Heart left ventricle (tissue), 16 donors: ENCODE measurements around the gene MPDU1. TPM values are rescaled to one million over a fixed set of nuclear protein-coding genes. Genes with fewer than 3 reads are reported as not detected.

Experiments used
- ATAC-seq, 4 donors: fragments of 200-7000 bp; cut with Tn5 transposase; one replicate each; pipeline ENCODE4 v1.9.1; 2020 to 2022; ENCODE audit warnings: moderate library complexity in 4 of 4, mild to moderate bottlenecking in 3 of 4, moderate number of reproducible peaks in 1 of 4
- DNase-seq, 5 donors: peaks; one replicate each; pipeline ENCODE4 v3.0.0-alpha.2; 2020
- H3K27ac ChIP-seq, 12 donors: fragments of 200-600 bp; sonication (generic) in 4 of 12; one replicate each; pipeline versions ENCODE4 v1.5.0 to v1.8.0; 2016 to 2022; ENCODE audit warnings: mild to moderate bottlenecking in 2 of 12
- H3K27me3 ChIP-seq, 9 donors: fragments of 200-600 bp; sonication (generic) in 2 of 9; one replicate each; pipeline versions ENCODE4 v1.5.1 to v1.8.0; 2016 to 2022; ENCODE audit warnings: mild to moderate bottlenecking in 3 of 9
- H3K36me3 ChIP-seq, 9 donors: fragments of 200-600 bp; sonication (generic) in 2 of 9; one replicate each; pipeline versions ENCODE4 v1.5.0 to v1.8.0; 2018 to 2022; ENCODE audit warnings: mild to moderate bottlenecking in 2 of 9
- H3K4me1 ChIP-seq, 12 donors: fragments of 200-600 bp; sonication (generic) in 4 of 12; one replicate each; pipeline versions ENCODE4 v1.5.0 to v1.8.0; 2016 to 2022; ENCODE audit warnings: mild to moderate bottlenecking in 3 of 12
- H3K4me3 ChIP-seq, 12 donors: fragments of 200-600 bp; sonication (generic) in 4 of 12; one replicate each; pipeline versions ENCODE4 v1.5.0 to v1.8.0; 2017 to 2022; ENCODE audit warnings: mild to moderate bottlenecking in 9 of 12, moderate library complexity in 4 of 12
- H3K9me3 ChIP-seq, 12 donors: fragments of 200-600 bp; sonication (generic) in 4 of 12; one replicate each; pipeline versions ENCODE4 v1.5.0 to v1.8.0; 2016 to 2022; ENCODE audit warnings: mild to moderate bottlenecking in 1 of 12
- POLR2A ChIP-seq, 2 donors: fragments of 450-650 bp; IDR thresholded peaks; one replicate each; pipeline ENCODE4 v1.6.1; 2017; ENCODE audit warnings: antibody characterized with exemption in 2 of 2, mild to moderate bottlenecking in 2 of 2, moderate library complexity in 2 of 2
- WGBS, 4 donors: extraction: QIAGEN DNeasy Blood & Tissue Kit in 2 of 4; methylation state at CpG; one replicate each; pipeline versions ENCODE4 v1.1.5 to v1.1.7; 2013 to 2018; 5-methylcytosine and 5-hydroxymethylcytosine counted together
- intact Hi-C, 10 donors: fragments of 100-400 bp; cut with DNase I; formaldehyde crosslinking; loops; one replicate each; pipeline versions ENCODE4 v1.11.1 to v1.14.2; 2022
- polyA plus RNA-seq, 2 donors: library from polyadenylated mRNA; stranded (reverse); fragments of 200-250 nt; gene quantifications; one replicate each; pipeline ENCODE4 v1.2.3, GENCODE V29; 2013
- total RNA-seq, 9 donors: library from RNA; depleted of rRNA in 2 of 9; stranded (reverse); fragments of >200 nt in 2 of 9; fragmentation: NEBNext Ultra II Directional in 3 of 9; extraction: Animal tissue kit (Norgen Biotek cat#: 25700) in 3 of 9; gene quantifications; one replicate each; pipeline versions ENCODE4 v1.1.0 to v1.2.4, GENCODE V29; 2016 to 2023
- TF ChIP-seq, protein P1 (sequence below), 12 donors: fragments of 200-600 bp; sonication (generic) in 4 of 12; IDR thresholded peaks; one replicate each; pipeline versions ENCODE4 v1.5.0 to v1.8.0; 2018 to 2022; ENCODE audit warnings: antibody characterized with exemption in 12 of 12, mild to moderate bottlenecking in 5 of 12
- donor health status: ischemic (EF 13 %, LVEDD 7.1; RV severe dilation, severe dysfunction).
- donor health status: healthy with polysubstance abuse.
- donor health status: DM: no; HTN: yes; CAD: no.
- donor health status: DM: no; HTN: no; CAD: no.
- donor health status: ischemic (EF 25% LVEDD 6.9; RV normal size, moderate dysfunction).
- donor health status: ischemic (EF 25% LVEDD 5.7; RV mildly dilated, moderate dysfunction).
- donor health status: healthy.
- donor health status: DM: yes; HTN: yes; CAD: no.
- donor health status: ischemic (EF 35%, LVEDD 5.7; RV mildly dilated, moderate dysfunction).
- donor health status: nonischemic (EF 11% LVEDD 7.7; RV severe dilation, severe dysfunction).
- donor health status: DM: yes; HTN: yes; CAD: no.
- donor health status: PGD.
- donor health status: ischemic (EF 29% LVEDD 5.4; RV normal size, mild dysfunction).
- donor health status: nonischemic (EF 23%, LVEDD 6.1; RV moderate dilation, normal function).

MPDU1 gene
- total and polyA plus RNA-seq, 11 donors = 18.4 to 106 (median 33.3) TPM

DNA sequence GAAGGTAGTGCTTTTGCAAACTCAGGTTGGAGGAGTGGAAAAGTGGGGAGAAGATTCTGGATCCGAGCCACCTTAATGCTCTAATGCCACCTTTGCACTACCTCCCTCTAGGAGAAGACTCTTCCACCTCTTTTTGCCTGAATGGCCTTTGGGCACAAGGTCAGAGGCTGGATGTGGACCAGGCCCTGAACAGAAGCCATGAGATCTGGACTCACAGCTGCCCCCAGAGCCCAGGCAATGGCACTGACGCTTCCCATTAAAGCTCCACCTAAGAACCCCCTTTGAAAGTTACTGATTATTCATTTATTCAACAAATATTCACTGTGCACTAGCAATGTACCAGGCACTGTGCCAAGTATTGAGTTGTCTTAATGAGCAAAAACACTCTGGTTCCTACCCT is 49.4 kb downstream of the MPDU1 start:
- WGBS, 4 donors = 69 to 93% (median 86%) methylated on average over 2 of the region's 2 CpGs
- no peak for ATAC-seq

DNA sequence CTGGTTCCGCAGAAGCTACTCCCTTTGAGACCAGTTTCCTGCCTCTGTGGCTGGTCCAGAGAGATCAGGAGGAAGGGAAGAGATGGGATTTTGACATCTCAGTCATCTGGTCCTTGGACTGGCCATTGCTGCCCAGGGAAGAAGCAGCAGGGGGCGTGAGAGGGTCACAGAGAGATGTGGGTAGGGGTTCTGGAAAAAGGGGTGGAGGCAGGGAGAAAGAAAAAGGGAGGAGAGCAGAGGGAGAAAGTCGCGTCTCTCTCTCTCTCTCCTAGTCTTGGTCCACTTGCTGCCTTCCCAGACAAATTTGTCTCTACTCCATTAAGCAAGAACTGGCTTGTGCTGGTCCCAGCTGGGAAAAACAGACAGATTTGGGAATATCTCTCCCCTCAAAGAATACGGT is 50.7 kb downstream of the MPDU1 start:
- intact Hi-C loops = loop anchor here in 6 of 10 donors (1.0 to 5.0 kb wide), 2 partner anchors 53 kb away; partner anchors contain the start of genes TP53 (in 6 of the 6) and WRAP53 (in 4 of the 6)
- Histone ChIP-seq H3K27ac (no peak overlapping the region), H3K9me3 (no peaks in the 10 kb centered on the region), H3K4me3 (no peak overlapping the region), H3K36me3 (no peaks in the 10 kb centered on the region), H3K27me3 (no peaks in the 10 kb centered on the region), H3K4me1 (peaks cover 0 to 14% (median 0%) of the 10 kb centered on the region in 12 donors)
- no peak for TF ChIP-seq POLR2A (IDR thresholded peaks at IDR 0.05)
- TF ChIP-seq, protein P1, sequence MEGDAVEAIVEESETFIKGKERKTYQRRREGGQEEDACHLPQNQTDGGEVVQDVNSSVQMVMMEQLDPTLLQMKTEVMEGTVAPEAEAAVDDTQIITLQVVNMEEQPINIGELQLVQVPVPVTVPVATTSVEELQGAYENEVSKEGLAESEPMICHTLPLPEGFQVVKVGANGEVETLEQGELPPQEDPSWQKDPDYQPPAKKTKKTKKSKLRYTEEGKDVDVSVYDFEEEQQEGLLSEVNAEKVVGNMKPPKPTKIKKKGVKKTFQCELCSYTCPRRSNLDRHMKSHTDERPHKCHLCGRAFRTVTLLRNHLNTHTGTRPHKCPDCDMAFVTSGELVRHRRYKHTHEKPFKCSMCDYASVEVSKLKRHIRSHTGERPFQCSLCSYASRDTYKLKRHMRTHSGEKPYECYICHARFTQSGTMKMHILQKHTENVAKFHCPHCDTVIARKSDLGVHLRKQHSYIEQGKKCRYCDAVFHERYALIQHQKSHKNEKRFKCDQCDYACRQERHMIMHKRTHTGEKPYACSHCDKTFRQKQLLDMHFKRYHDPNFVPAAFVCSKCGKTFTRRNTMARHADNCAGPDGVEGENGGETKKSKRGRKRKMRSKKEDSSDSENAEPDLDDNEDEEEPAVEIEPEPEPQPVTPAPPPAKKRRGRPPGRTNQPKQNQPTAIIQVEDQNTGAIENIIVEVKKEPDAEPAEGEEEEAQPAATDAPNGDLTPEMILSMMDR (IDR thresholded peaks at IDR 0.05) = peak; percentile 29 to 65 (median 44)
- peak in 4 of 5 donors; percentile 52 to 80 (median 66) for DNase-seq
- WGBS, 4 donors = 18 to 24% (median 19%) methylated on average over 5 of the region's 5 CpGs
- ATAC-seq = peak; percentile 27 to 68 (median 44)

More for the DNA sequence above, 49.4 kb downstream of the MPDU1 start:
- Histone ChIP-seq H3K27me3 (no peaks in the 10 kb centered on the region), H3K27ac (no peak overlapping the region), H3K36me3 (no peaks in the 10 kb centered on the region), H3K4me3 (no peak overlapping the region), H3K4me1 (peaks cover 0 to 16% (median 2%) of the 10 kb centered on the region in 12 donors), H3K9me3 (no peaks in the 10 kb centered on the region)
- intact Hi-C loops = loop anchor here in 7 of 10 donors (2.0 to 5.0 kb wide), 3 partner anchors 54 to 56 kb away; partner anchors contain the start of genes WRAP53 (in 6 of the 7) and TP53 (in 5 of the 7)
- TF ChIP-seq POLR2A (IDR thresholded peaks at IDR 0.05) = no peak
- TF ChIP-seq, protein P1 (IDR thresholded peaks at IDR 0.05) = no peak
- DNase-seq = no peak

DNA sequence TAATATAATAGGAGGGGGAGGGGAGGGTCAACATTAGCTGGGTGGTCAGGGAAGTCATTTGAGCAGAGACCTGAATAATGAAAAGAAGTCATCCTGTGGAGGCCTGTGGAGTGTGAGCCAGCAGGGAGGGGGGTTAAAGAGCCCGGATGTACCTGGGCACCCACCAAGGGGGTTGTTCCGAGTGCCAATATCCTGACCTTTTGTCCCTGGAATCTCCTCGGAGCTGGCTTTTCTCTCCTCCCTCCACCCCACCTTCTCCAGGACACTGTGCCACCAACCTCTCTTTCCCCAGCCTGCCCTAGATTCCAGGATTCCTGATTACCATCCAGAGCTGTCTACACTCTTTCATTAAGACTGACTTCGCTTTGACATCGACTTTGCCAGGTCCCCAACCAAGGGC is 52.5 kb downstream of the MPDU1 start:
- intact Hi-C loops = no loop called here
- Histone ChIP-seq H3K27me3 (no peaks in the 10 kb centered on the region), H3K4me3 (no peak overlapping the region), H3K4me1 (peaks cover 0 to 13% (median 0%) of the 10 kb centered on the region in 12 donors), H3K36me3 (no peaks in the 10 kb centered on the region), H3K9me3 (no peaks in the 10 kb centered on the region), H3K27ac (no peak overlapping the region)
- ATAC-seq = no peak
- DNase-seq = no peak
- WGBS, 4 donors = 54 to 66% (median 62%) methylated on average over 5 of the region's 5 CpGs
- TF ChIP-seq POLR2A (IDR thresholded peaks at IDR 0.05) = no peak
- TF ChIP-seq, protein P1 (IDR thresholded peaks at IDR 0.05) = no peak

Other genes with a start within 250 kb of the MPDU1 start
- 10 to 100 TPM in 5 of 9 donors, 1 to 10 TPM in 3, under 1 TPM in 1; 0.88 to 24.2 (median 16.4) TPM for gene ACAP1, start 247.3 kb upstream of the MPDU1 start, total RNA-seq
- 1 to 10 TPM; 2.6 to 6.1 TPM for gene ACAP1, start 247.3 kb upstream of the MPDU1 start, polyA plus RNA-seq
- gene KCTD11, start 231.7 kb upstream of the MPDU1 start, total RNA-seq = 1 to 10 TPM; 3.4 to 9.0 (median 5.9) TPM
- gene KCTD11, start 231.7 kb upstream of the MPDU1 start, polyA plus RNA-seq = 1 to 10 TPM; 6.4 to 9.6 TPM
- gene TMEM95, start 228.7 kb upstream of the MPDU1 start, total RNA-seq = not detected
- not detected for gene TMEM95, start 228.7 kb upstream of the MPDU1 start, polyA plus RNA-seq
- gene TNK1, start 202.8 kb upstream of the MPDU1 start, total RNA-seq = 1 to 10 TPM; 1.4 to 6.2 (median 2.2) TPM
- 1 to 10 TPM; 1.8 to 2.1 TPM for gene TNK1, start 202.8 kb upstream of the MPDU1 start, polyA plus RNA-seq
- 10 to 100 TPM; 14.3 to 29.5 (median 16.4) TPM for gene PLSCR3, start 189.3 kb upstream of the MPDU1 start, total RNA-seq
- gene PLSCR3, start 189.3 kb upstream of the MPDU1 start, polyA plus RNA-seq = 10 to 100 TPM; 21.2 to 28.3 TPM
- 10 to 100 TPM; 51.9 to 78.7 (median 69.5) TPM for gene TMEM256, start 179.8 kb upstream of the MPDU1 start, total RNA-seq
- 100 to 1,000 TPM in 1 of 2 donors, 10 to 100 TPM in 1; 74.4 to 195 TPM for gene TMEM256, start 179.8 kb upstream of the MPDU1 start, polyA plus RNA-seq
- 10 to 100 TPM in 2 of 9 donors, 1 to 10 TPM in 7; 4.6 to 12.9 (median 7.3) TPM for gene NLGN2, start 176.0 kb upstream of the MPDU1 start, total RNA-seq
- gene NLGN2, start 176.0 kb upstream of the MPDU1 start, polyA plus RNA-seq = 10 to 100 TPM in 1 of 2 donors, 1 to 10 TPM in 1; 3.5 to 11.1 TPM
- not detected for gene SPEM1, start 163.5 kb upstream of the MPDU1 start, total RNA-seq
- not detected for gene SPEM1, start 163.5 kb upstream of the MPDU1 start, polyA plus RNA-seq
- not detected for gene SPEM2, start 158.2 kb upstream of the MPDU1 start, total RNA-seq
- not detected for gene SPEM2, start 158.2 kb upstream of the MPDU1 start, polyA plus RNA-seq
- gene SPEM3, start 155.0 kb upstream of the MPDU1 start, total RNA-seq = not detected
- not detected for gene SPEM3, start 155.0 kb upstream of the MPDU1 start, polyA plus RNA-seq
- 1 to 10 TPM; 1.7 to 6.8 (median 4.0) TPM for gene TMEM102, start 148.4 kb upstream of the MPDU1 start, total RNA-seq
- gene TMEM102, start 148.4 kb upstream of the MPDU1 start, polyA plus RNA-seq = 1 to 10 TPM; 1.8 to 4.5 TPM
- gene FGF11, start 144.3 kb upstream of the MPDU1 start, total RNA-seq = 1 to 10 TPM; 2.8 to 9.6 (median 7.8) TPM
- gene FGF11, start 144.3 kb upstream of the MPDU1 start, polyA plus RNA-seq = 1 to 10 TPM; 1.6 to 9.6 TPM
- gene CHRNB1, start 138.8 kb upstream of the MPDU1 start, total RNA-seq = 10 to 100 TPM in 7 of 9 donors, 1 to 10 TPM in 2; 8.2 to 14.2 (median 11.0) TPM
- gene CHRNB1, start 138.8 kb upstream of the MPDU1 start, polyA plus RNA-seq = 10 to 100 TPM; 11.2 to 27.3 TPM
- gene ZBTB4, start 104.2 kb upstream of the MPDU1 start, total RNA-seq = 10 to 100 TPM; 51.8 to 77.2 (median 59.5) TPM
- 10 to 100 TPM; 29.3 to 35.3 TPM for gene ZBTB4, start 104.2 kb upstream of the MPDU1 start, polyA plus RNA-seq
- gene SLC35G6, start 102.4 kb upstream of the MPDU1 start, total RNA-seq = not detected
- under 1 TPM in 1 of 2 donors, not detected in 1; 0.08 TPM for gene SLC35G6, start 102.4 kb upstream of the MPDU1 start, polyA plus RNA-seq
- gene POLR2A, start 99.5 kb upstream of the MPDU1 start, total RNA-seq = 10 to 100 TPM; 31.4 to 77.6 (median 50.7) TPM
- gene POLR2A, start 99.5 kb upstream of the MPDU1 start, polyA plus RNA-seq = 10 to 100 TPM; 17.3 to 18.5 TPM
- gene TNFSF12, start 34.8 kb upstream of the MPDU1 start, total RNA-seq = 10 to 100 TPM; 20.3 to 49.5 (median 35.1) TPM
- 10 to 100 TPM; 19.6 to 36.8 TPM for gene TNFSF12, start 34.8 kb upstream of the MPDU1 start, polyA plus RNA-seq
- gene TNFSF13, start 25.1 kb upstream of the MPDU1 start, total RNA-seq = 10 to 100 TPM in 3 of 9 donors, 1 to 10 TPM in 6; 3.7 to 43.0 (median 6.4) TPM
- 1 to 10 TPM; 6.9 to 7.1 TPM for gene TNFSF13, start 25.1 kb upstream of the MPDU1 start, polyA plus RNA-seq
- 10 to 100 TPM; 26.4 to 59.5 (median 28.9) TPM for gene SENP3, start 21.9 kb upstream of the MPDU1 start, total RNA-seq
- gene SENP3, start 21.9 kb upstream of the MPDU1 start, polyA plus RNA-seq = 10 to 100 TPM; 29.1 to 65.5 TPM
- 100 to 1,000 TPM in 2 of 9 donors, 10 to 100 TPM in 6, 1 to 10 TPM in 1; 9.9 to 324 (median 22.5) TPM for gene CD68, start 4.2 kb upstream of the MPDU1 start, total RNA-seq
- gene CD68, start 4.2 kb upstream of the MPDU1 start, polyA plus RNA-seq = 10 to 100 TPM; 11.3 to 46.7 TPM
- gene SOX15, start 6.2 kb downstream of the MPDU1 start, total RNA-seq = 1 to 10 TPM in 4 of 9 donors, under 1 TPM in 4, not detected in 1; 0.65 to 8.0 (median 1.2) TPM
- 1 to 10 TPM in 1 of 2 donors, under 1 TPM in 1; 0.32 to 2.2 TPM for gene SOX15, start 6.2 kb downstream of the MPDU1 start, polyA plus RNA-seq
- gene FXR2, start 31.0 kb downstream of the MPDU1 start, total RNA-seq = 100 to 1,000 TPM in 4 of 9 donors, 10 to 100 TPM in 5; 68.0 to 121 (median 98.6) TPM
- gene FXR2, start 31.0 kb downstream of the MPDU1 start, polyA plus RNA-seq = 100 to 1,000 TPM in 1 of 2 donors, 10 to 100 TPM in 1; 72.4 to 123 TPM
- gene SAT2, start 44.0 kb downstream of the MPDU1 start, total RNA-seq = 10 to 100 TPM; 50.0 to 76.0 (median 57.3) TPM
- 100 to 1,000 TPM; 113 to 131 TPM for gene SAT2, start 44.0 kb downstream of the MPDU1 start, polyA plus RNA-seq
- gene SHBG, start 46.3 kb downstream of the MPDU1 start, total RNA-seq = 1 to 10 TPM in 1 of 9 donors, under 1 TPM in 4, not detected in 4; 0.56 to 1.1 (median 0.66) TPM
- under 1 TPM; 0.28 to 0.61 TPM for gene SHBG, start 46.3 kb downstream of the MPDU1 start, polyA plus RNA-seq
- gene ATP1B2, start 67.1 kb downstream of the MPDU1 start, total RNA-seq = 1 to 10 TPM; 1.3 to 6.6 (median 2.9) TPM
- 1 to 10 TPM in 1 of 2 donors, under 1 TPM in 1; 0.60 to 2.6 TPM for gene ATP1B2, start 67.1 kb downstream of the MPDU1 start, polyA plus RNA-seq
- 10 to 100 TPM; 10.0 to 44.6 (median 12.8) TPM for gene TP53, start 103.6 kb downstream of the MPDU1 start, total RNA-seq
- 1 to 10 TPM; 6.8 to 9.0 TPM for gene TP53, start 103.6 kb downstream of the MPDU1 start, polyA plus RNA-seq
- gene WRAP53, start 104.6 kb downstream of the MPDU1 start, total RNA-seq = 1 to 10 TPM; 3.7 to 9.8 (median 4.8) TPM
- gene WRAP53, start 104.6 kb downstream of the MPDU1 start, polyA plus RNA-seq = 10 to 100 TPM in 1 of 2 donors, 1 to 10 TPM in 1; 5.4 to 12.0 TPM
- 1 to 10 TPM in 1 of 9 donors, under 1 TPM in 8; 0.10 to 4.6 (median 0.36) TPM for gene EFNB3, start 121.3 kb downstream of the MPDU1 start, total RNA-seq
- gene EFNB3, start 121.3 kb downstream of the MPDU1 start, polyA plus RNA-seq = under 1 TPM; 0.15 to 0.43 TPM
- gene DNAH2, start 133.9 kb downstream of the MPDU1 start, total RNA-seq = under 1 TPM in 5 of 9 donors, not detected in 4; 0.02 to 0.56 (median 0.05) TPM
- under 1 TPM; 0.04 TPM for gene DNAH2, start 133.9 kb downstream of the MPDU1 start, polyA plus RNA-seq